Jurkat, Clone E6-1 (cell line): ENCODE results near the gene FAM47C. TPM values are rescaled to one million over a fixed set of nuclear protein-coding genes. Genes with fewer than 3 reads are reported as not detected.
"Not testable (repeated sequence)": the region's sequence is repeated elsewhere in the genome, so short reads cannot be mapped to it uniquely, and the experiment has no call there.

Experiments
- DNase-seq: peaks from one replicate; pipeline ENCODE4 v3.0.0-alpha.2; 2011; ENCODE audit warnings: low read depth, low spot score
- H3K4me3 ChIP-seq: 2 replicates; pipeline ENCODE4 v1.5.1; 2011; ENCODE audit warnings: mild to moderate bottlenecking, low read length, control low read depth, moderate library complexity
- polyA plus RNA-seq: library from polyadenylated mRNA; unstranded; fragments of >200 nt; gene quantifications from one replicate; pipeline ENCODE4 v1.2.1, GENCODE V29; 2012; ENCODE audit warnings: missing spikeins; ENCODE audit not compliant: insufficient read length, insufficient read depth

The FAM47C gene
- polyA plus RNA-seq = not detected

- H3K4me3 ChIP-seq, DNase-seq: not testable (repeated sequence)
Measured at GRCh38 chrX:37008182-37008581, at the start of gene FAM47C. Gene FAM47C (plus strand): TSS chrX:37008366. CDS start chrX:37008411, 45 bp downstream.

- peak; percentile 0 for DNase-seq
Measured at GRCh38 chrX:36961590-36961989, 46.6 kb upstream of the FAM47C start.

GRCh38 chrX:36963069-36963808, 44.9 kb upstream of the FAM47C start:
- DNase-seq = no peak
- H3K4me3 ChIP-seq = no peak overlapping the region

More at GRCh38 chrX:36961590-36961989, 46.6 kb upstream of the FAM47C start:
- H3K4me3 ChIP-seq = no peak overlapping the region

GRCh38 chrX:36963852-36964251, 44.3 kb upstream of the FAM47C start:
- H3K4me3 ChIP-seq = no peak overlapping the region

GRCh38 chrX:36973575-36973974, 34.6 kb upstream of the FAM47C start:
- DNase-seq = no peak
- no peak overlapping the region for H3K4me3 ChIP-seq

More at GRCh38 chrX:36963852-36964251, 44.3 kb upstream of the FAM47C start:
- DNase-seq = no peak

GRCh38 chrX:36974911-36975310, 33.3 kb upstream of the FAM47C start:
- no peak overlapping the region for H3K4me3 ChIP-seq
- no peak for DNase-seq

GRCh38 chrX:36978886-36979285, 29.3 kb upstream of the FAM47C start:
- no peak for DNase-seq
- no peak overlapping the region for H3K4me3 ChIP-seq

- DNase-seq = no peak
Measured at GRCh38 chrX:36983831-36984230, 24.3 kb upstream of the FAM47C start.

GRCh38 chrX:36985416-36986209, 22.6 kb upstream of the FAM47C start:
- not testable (repeated sequence) for DNase-seq, H3K4me3 ChIP-seq

More at GRCh38 chrX:36983831-36984230, 24.3 kb upstream of the FAM47C start:
- no peak overlapping the region for H3K4me3 ChIP-seq

- H3K4me3 ChIP-seq = no peak overlapping the region
Measured at GRCh38 chrX:36986231-36986630, 21.9 kb upstream of the FAM47C start.

GRCh38 chrX:36987212-36987611, 21.0 kb upstream of the FAM47C start:
- not testable (repeated sequence) for H3K4me3 ChIP-seq, DNase-seq

More at GRCh38 chrX:36986231-36986630, 21.9 kb upstream of the FAM47C start:
- DNase-seq = no peak

GRCh38 chrX:37000140-37000539, 8.0 kb upstream of the FAM47C start:
- H3K4me3 ChIP-seq = no peak overlapping the region
- no peak for DNase-seq

GRCh38 chrX:37010496-37010895, 2.3 kb downstream of the FAM47C start:
- H3K4me3 ChIP-seq = no peak overlapping the region
- no peak for DNase-seq

- DNase-seq, H3K4me3 ChIP-seq: not testable (repeated sequence)
Measured at GRCh38 chrX:37034260-37034659, 26.1 kb downstream of the FAM47C start.

GRCh38 chrX:37036674-37037220, 28.6 kb downstream of the FAM47C start:
- not testable (repeated sequence) for H3K4me3 ChIP-seq, DNase-seq

- not testable (repeated sequence) for H3K4me3 ChIP-seq, DNase-seq
Measured at GRCh38 chrX:37038814-37039213, 30.6 kb downstream of the FAM47C start.

- not testable (repeated sequence) for H3K4me3 ChIP-seq, DNase-seq
Measured at GRCh38 chrX:37042956-37043885, 35.1 kb downstream of the FAM47C start.

- DNase-seq = no peak
- H3K4me3 ChIP-seq = no peak overlapping the region
Measured at GRCh38 chrX:37047776-37048175, 39.6 kb downstream of the FAM47C start.

- not testable (repeated sequence) for DNase-seq, H3K4me3 ChIP-seq
Measured at GRCh38 chrX:37057572-37057971, 49.4 kb downstream of the FAM47C start.
